GM23338 (cell line): ENCODE data around the gene RGS21.

Source experiments
- CREB1 ChIP-seq: fragments of 250-450 bp; sonication (Bioruptor Pico); IDR thresholded peaks from 2 replicates; pipeline ENCODE4 v1.5.0; 2020; ENCODE audit warnings: low read depth, mild to moderate bottlenecking, moderate library complexity
- CTCF ChIP-seq, 2 experiments: fragments of 200-600 bp in 1 of 2; sonication (generic) in 1 of 2; conservative IDR thresholded peaks; 2 replicates each; pipeline versions ENCODE4 v1.5.1 to v1.6.1; 2016 to 2017; ENCODE audit warnings: antibody characterized with exemption in 2 of 2, low read depth in 2 of 2, mild to moderate bottlenecking in 2 of 2, moderate library complexity in 1 of 2
- ETS1 ChIP-seq: IDR thresholded peaks from 2 replicates; pipeline ENCODE4 v1.6.1; 2016; ENCODE audit warnings: antibody characterized with exemption
- EZH2 ChIP-seq: fragments of 200-600 bp; sonication (generic); IDR thresholded peaks from one replicate; pipeline ENCODE4 v1.8.0; 2017; ENCODE audit warnings: antibody characterized with exemption, mild to moderate bottlenecking, low read depth; ENCODE audit not compliant: unreplicated experiment
- EZH2phosphoT487 ChIP-seq: fragments of 200-600 bp; sonication (generic); IDR thresholded peaks from one replicate; pipeline ENCODE4 v1.8.1; 2018; ENCODE audit warnings: antibody characterized with exemption; ENCODE audit not compliant: unreplicated experiment
- JUNB ChIP-seq: IDR thresholded peaks from one replicate; pipeline ENCODE4 v1.6.1; 2016; ENCODE audit warnings: antibody characterized with exemption; ENCODE audit not compliant: unreplicated experiment
- NANOG ChIP-seq: IDR thresholded peaks from 2 replicates; pipeline ENCODE4 v1.6.1; 2016; ENCODE audit warnings: antibody characterized with exemption, borderline replicate concordance
- POLR2AphosphoS5 ChIP-seq: IDR thresholded peaks from 2 replicates; pipeline ENCODE4 v1.6.1; 2016; ENCODE audit warnings: antibody characterized with exemption, low read depth
- REST ChIP-seq: IDR thresholded peaks from one replicate; pipeline ENCODE4 v1.6.1; 2018; ENCODE audit warnings: antibody characterized with exemption; ENCODE audit not compliant: unreplicated experiment
- STAT1 ChIP-seq: IDR thresholded peaks from one replicate; pipeline ENCODE4 v1.6.1; 2016; ENCODE audit warnings: antibody characterized with exemption; ENCODE audit not compliant: unreplicated experiment
- ZNF331 ChIP-seq: fragments of 250-450 bp; sonication (Bioruptor Pico); IDR thresholded peaks from 2 replicates; pipeline ENCODE4 v1.5.0; 2020; ENCODE audit warnings: low read depth, mild to moderate bottlenecking, moderate library complexity
- ZNF462 ChIP-seq: fragments of 250-450 bp; sonication (Bioruptor Pico); IDR thresholded peaks from 2 replicates; pipeline ENCODE4 v1.5.0; 2020; ENCODE audit warnings: mild to moderate bottlenecking, moderate library complexity

- TF ChIP-seq POLR2AphosphoS5 (no peak), CTCF (conservative IDR thresholded peaks at IDR 0.05; ENCODE audit: low read depth in 2 of 2) (no peak), EZH2 (no peak), EZH2phosphoT487 (no peak), REST (no peak), ZNF331 (no peak), JUNB (no peak), NANOG (no peak), STAT1 (no peak), CREB1 (CRISPR knock-in tag) (no peak), ETS1 (no peak), ZNF462 (no peak)
These were observed 78.4 kb downstream of the RGS21 start for GRCh38 chr1:192395211-192395610.
